HG02588 (cell line): ENCODE results near the gene IRX1.

ENCODE experiments used
- ATAC-seq: cut with Tn5 transposase; IDR thresholded peaks from one replicate; pipeline ENCODE4 v1.9.1; 2021; ENCODE audit warnings: mild to moderate bottlenecking, moderate library complexity; ENCODE audit not compliant: unreplicated experiment

Gene IRX1

DNA sequence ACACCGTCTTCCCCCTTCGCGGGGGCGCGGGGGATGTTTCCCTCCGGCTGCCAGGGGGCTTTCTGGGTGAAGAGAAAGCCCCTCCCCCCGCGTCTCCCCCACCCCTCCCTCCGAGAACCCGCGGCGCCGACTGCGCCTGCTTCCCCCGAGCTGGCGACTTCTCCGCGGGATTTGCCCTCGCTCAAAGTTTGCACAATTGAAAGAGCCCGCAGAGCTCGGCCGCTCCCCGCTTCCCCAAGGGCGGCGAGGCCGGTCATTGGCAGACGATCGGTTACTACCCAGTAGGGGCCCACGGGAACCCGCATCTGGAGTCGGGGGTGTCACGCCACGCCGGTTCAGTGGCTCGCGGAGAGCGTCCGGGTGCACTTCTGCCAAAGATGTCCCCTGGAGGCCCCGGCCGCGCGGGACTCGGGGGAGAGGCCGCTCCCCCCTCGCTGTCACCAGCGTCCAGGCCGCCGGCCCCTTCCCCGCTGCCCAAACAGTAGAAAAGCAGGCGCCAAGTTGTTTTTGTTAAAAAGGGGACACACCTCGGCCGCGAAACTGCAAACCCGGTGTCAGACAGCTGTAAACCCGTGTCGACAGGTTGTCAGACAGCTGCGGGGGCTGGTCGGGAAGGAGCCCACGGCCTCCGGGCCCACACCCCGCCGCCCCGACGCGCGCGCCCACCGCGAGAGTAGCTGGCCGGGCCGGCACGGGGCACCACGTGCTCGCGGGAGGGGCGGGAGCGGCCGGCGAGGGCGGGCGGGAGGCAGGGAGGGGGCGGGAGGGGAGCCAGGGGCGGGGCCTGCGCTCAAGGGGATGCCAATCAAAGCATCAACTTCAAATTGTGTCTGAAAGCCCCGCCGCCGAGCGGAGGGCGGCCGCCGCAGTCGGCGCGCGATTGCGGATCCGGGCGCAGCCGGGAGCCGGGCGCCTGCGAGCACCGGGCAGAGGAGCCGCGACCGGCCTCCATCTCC, at the start of gene IRX1:
IRX1 (plus strand) TSS at position 827 of the 956 bp plus-strand sequence. CDS start 274 bp downstream, outside the sequence.
- no peak for ATAC-seq

DNA sequence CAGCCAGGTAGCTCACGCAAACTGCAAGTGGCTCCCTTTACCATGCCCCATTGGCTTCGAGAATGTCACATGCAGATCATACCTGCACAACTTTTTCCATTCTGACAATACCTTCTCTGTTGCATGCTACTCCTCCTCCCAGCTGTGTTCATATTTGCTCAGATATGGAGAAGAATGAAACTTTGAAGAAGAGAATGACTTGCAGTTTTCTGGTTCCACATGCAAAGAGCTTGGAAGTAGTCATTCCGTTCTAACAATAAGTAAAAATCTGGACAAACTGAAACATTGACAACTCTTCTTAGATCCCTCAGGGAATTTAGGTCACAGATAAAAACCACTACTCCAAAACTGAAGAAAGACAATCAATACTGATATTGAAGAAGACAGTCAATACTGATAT, 49.6 kb upstream of the IRX1 start:
- no peak for ATAC-seq

DNA sequence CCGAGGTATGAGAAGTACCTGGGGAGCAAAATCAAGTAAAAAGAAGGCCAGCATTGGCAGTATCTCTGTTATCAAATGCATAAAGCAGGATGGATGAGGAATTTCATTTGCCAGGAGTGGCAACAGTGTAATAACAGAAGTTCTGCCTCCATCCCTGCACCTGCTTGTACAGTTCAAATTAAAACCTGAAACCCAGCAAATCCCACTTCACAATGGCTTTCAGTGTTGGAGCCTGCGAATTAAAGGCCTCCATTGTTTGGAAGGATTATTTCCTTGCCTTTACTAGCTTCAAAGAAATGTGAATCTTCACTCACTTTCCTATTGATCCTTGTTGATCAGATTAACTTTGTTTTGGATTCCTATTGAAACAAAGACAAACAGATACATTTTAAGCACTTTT, 31.5 kb upstream of the IRX1 start:
- ATAC-seq = no peak

DNA sequence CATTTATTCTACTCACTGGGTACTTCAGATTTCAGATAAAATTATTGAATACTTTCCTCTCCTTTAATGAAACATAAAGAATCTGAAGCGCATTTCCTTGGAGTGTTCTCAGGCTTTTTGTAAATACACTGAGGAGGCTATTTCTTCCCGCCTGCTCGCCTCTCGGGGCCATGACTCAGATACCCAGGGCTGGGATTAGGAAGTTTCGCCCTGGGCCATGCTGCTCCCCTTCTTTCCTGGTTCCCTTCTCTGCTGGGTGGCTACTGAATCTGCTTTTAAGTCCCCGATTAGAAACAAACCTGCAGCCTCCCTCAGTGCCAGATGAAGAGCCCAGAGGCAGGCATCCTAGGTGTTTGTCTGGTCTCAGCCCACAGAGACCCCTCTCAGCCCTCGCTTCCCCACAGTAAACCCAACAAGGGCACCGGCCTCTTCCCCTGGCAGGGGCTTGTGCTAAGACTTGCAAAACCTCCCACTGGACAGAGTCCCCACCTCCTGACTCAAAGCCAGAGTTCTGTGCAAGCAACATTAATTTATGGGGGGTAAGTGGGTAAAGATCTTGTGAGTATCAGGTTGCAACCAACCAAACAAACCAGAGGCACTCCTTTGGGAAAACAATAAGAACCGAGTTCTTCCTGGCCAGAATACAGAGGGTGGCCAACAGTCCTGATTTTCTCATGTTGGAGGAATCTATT, 30.7 kb upstream of the IRX1 start:
- no peak for ATAC-seq

DNA sequence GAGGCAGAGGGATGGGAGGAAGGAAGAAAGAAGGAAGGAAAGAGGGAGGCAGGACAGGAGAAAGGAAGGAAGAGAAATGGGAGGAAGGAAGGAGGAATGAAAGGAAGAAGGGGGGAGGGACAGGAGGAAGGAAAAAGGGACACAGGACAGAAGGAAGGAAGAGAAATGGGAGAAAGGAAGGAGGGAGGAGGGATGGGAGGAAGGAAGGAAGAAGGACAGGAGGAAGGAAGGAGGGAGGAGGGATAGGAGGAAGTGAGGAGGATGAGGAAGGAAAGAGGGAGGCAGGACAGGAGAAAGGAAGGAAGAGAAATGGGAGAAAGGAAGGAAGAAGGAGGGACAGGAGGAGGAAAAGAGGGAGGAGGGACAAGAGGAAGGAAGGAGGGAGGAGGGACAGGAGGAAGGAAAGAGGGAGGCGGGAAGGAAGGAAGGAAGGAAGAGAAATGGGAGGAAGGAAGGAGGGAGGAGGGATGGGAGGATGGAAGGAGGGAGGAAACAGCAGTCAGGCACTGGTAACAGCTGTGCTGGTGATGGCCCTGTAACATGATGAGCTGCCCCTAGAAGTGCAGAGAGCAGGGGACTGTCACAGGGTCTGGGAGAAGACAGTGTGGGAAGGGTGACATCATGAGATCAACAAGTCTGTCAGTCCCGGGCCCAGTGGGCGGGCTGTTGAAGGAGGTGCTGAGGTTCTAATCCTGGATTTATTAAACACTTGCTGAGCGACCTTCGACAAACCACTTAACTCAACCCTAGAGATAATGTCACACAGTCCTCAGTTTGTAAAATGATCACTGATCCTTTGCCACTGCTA, 10.7 kb upstream of the IRX1 start:
- no peak for ATAC-seq

DNA sequence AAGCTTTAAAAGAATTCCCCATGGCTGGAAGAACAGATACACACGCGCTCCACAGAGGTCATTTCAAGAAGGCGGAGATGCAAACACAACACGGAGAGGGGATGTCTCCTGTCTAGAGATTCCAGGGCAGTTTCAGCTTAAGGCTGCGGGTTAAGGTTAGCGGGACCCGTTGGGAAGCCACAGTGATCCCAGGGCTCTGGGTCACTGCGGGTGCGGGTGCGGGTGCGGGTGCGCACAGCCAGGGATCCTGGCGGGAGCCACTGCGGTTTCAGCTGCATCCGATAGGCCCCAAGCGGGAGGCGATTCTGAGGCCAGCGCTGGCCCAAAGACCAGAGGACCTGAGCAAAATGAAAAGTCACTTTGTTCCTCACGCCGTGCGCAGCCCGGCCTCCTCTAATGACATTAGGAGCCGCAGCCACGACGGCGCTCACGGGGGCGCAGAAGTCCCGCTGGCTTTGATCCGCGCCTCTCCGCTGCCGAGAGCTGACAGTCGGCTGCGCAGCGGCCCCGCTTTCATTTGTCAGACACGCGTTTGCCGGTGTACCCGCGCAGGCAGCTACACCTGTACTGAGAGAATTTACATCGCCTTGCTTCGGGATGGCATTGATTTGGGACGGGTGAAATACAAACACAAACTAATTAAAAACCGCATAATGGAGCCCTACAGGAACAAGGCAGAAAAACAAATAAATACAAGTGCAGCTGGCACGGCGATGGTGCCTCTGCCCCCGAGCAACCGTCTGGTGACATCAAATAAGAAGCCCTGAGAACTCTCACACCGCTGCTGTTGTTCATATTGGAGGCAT, 5.3 kb upstream of the IRX1 start:
- no peak for ATAC-seq

DNA sequence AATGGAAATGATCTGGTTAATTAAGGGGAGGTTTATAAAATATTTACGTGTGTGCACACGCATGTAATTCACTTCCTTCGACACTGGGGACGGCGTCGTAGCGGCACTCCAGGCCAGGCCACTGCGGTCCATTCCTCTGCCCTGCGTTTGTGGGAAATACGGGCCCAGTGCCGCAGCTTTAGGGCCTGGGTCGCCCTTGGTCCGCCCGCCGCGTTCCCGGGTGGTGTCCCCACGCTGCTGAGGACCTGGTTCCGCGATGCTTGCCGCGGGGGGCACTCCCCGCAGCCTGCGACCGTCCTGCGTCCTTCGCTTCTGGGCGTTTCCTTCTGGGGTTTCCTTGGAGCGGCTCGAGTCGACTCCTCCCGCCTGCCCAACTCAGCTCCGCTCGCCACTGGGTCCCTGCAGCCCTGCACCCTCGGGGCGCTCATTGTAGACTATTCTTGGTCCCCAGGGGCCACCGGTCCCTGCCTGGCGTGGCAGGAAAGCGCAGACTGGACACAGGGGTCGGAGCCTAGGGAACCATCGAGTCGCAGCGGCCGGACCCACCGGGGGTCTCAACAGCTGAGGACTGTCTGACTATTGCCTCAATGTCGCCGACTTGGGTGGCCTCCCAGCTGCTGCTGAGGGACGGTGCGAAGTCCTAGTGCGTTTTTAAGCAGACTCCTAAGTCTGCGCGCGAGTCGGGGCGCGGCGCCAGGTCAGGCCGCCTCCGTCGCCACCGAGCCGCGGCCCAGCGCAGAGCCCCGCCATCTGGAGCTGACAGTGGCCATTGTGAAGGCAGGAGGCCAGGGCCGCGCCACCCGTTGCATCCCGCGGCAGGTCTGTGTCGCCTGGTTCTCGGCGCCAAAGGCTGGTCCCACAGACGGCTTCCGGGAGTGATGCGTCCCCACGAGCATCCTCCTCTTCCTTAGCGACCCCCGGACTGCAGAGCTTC, 4.4 kb upstream of the IRX1 start:
- ATAC-seq = no peak

DNA sequence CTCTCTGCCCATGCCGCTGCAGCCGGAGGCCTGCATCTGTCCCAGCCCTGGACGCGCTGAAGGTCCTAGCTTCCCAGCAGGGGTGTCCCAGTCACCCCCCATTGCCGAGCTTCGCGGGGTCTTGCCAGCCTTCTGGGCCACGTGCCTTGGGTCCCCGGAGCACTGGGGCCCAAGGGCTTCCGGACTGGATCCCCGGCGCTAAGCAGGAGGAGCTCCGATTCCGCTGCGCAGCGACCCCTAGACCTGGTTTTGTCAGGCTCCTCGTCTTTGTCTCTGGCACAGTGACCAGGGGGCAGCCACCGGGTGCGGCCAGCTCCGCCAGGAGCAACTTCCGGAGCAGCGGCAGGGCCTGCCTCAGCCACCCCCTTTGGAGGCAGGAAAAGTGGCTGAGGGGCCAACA, 3.3 kb upstream of the IRX1 start:
- no peak for ATAC-seq

DNA sequence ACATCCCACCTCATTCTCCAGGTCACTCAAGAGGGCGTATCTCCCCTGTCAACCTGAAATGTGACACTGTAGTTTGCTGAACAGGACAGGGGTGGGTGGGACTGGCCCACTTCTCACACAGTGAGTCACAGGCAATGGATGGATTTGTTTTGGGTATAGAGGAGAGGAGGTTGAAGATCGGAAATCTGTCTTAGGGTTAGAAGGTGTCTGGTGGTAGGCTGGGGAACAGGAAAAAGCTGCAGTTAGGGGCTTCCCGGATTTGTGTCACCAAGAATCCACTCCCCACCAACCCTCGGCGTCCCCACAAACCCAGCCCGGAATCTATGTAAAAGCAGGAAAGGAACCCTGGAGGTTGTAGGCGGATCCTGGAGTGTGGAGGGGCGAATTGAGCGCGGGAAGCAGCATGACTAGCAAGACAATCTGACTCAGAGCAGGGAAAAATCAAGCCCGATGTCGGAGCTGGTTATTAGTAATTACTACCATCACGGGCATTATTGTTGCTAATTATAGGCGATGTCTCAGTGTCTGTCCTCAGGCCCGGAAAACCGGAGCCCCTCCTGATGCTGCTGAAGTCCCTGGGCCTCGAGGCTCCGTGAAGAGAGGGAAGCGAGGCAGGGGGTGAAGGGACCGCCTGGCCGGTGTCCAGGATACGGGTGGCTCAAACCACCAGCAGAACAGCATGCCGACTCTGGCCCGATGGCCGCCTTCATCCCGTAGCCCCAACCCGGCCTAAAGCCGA, 1.7 kb upstream of the IRX1 start:
- ATAC-seq = no peak

DNA sequence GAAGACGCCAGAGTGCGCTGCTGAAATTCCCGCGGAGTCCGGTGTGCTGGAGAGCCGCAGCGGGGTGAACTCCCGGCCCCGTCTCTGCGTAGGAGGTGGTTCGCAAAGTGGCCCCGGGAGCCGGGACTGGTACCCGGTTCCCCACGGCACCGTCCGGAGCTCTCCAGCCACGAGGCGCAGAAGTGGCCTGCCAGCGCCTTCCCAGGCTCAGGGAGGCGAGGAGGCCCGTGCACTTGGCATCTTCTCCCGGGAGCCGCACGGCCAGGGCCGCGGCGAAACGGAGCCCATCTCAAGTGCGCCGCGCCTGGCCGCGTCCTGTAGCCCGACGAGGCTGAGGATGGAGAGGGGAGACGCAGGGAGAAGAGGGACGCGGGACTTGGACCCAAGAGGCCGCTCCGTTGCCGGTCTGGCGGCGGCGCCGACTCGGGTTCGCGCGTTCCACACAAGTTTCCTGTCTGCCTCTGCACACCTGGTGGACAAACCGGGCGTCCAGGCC, 1.1 kb upstream of the IRX1 start:
- no peak for ATAC-seq

DNA sequence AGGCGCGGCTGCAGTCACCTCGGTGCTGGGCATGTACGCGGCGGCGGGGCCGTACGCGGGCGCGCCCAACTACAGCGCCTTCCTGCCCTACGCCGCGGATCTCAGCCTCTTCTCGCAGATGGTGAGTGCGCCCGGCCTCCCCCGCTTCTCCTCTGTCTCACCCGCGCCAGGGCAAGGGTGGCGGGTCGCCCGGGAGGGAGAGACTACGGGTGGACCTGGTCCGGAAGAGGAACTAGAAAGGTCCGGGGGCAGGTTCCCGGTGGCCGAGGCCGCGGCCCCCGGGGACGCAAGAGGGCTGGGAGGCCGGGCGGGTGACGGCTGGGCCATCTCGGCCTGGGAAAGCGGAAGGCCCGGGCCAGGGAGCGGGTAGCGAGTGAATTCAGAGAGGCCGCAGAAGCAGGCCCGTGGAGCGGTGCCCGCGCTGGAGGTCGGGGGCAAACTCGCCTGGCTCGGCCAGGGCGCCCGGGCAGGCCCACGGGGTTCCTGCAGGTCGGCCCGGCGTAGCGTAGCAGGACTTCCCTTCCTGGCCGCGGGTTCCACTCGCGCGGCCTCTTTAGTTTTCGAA, 711 bp downstream of the IRX1 start:
- ATAC-seq = no peak

DNA sequence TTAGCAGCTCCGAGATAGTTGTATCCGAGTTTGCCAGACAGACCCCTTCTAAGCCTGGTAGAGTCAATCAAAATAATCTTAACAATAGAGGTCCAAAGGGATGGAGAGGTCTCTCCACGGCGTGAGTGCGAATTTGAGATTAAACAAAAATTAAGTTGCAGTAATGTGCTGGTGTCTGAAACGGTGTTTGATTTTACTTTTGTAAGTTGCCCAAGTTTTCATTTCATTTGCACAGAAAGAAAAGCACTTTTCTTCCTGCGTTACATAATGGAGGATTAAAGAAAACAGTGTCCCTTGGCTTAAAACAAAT, 1.2 kb downstream of the IRX1 start:
- no peak for ATAC-seq

DNA sequence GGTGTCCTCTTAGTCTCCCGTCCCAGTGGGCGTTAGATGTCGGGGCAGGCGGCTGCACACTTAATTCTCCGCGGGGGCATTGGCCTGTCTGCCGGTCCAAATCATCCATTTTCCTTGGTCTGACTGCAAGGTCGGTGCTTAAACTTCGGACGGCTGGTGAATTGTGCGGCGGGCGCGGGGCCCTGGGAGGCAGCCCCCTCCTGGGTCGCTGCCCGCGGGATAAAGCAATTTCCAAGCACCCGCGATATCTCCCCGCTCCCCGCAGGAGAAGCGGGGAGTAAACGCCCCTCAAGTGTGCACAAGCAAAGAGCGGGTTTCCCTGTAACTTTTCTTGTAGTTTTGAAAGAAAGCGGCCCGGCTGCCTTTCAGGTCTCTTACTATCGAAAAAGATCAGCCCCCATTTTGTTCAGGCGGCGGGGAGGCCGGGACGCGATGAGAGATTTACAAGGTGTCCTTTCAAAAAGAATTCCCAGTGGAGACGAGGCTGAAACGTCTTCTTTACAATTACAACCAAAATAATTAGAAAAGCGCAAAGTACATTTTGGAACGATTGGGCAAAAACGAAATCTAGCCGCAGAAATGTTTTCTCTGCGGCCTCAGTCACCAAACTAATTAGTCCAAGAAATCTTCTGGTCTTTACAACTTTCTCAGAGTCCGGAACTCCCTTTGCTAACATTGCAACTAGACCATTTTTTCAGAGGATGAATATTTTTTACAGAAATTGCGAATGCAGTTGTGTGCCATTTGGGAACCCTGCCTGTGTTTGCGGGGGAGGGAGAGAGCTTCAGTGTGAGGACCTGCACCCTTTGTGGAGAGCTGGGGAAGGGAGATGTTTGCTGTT, 1.8 kb downstream of the IRX1 start:
- ATAC-seq = no peak

DNA sequence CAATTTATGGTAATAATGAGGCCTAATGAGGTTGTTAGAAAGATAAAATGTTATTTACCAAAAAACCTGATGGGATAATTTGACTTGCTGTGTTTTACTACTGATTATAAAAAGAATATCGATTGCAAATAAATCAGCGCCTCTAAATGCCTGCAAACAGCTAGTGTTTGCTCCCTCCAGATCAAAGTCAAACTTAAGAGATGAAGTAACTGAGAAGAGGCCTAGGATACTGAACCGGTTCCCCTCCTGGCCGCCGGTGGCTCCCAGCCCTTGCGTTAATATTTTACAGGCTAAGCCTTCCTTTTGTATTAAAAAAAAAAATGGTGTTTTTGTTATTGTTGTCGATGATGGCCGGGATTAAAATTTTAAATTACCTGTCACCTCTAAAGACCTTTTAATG, 2.6 kb downstream of the IRX1 start:
- no peak for ATAC-seq

DNA sequence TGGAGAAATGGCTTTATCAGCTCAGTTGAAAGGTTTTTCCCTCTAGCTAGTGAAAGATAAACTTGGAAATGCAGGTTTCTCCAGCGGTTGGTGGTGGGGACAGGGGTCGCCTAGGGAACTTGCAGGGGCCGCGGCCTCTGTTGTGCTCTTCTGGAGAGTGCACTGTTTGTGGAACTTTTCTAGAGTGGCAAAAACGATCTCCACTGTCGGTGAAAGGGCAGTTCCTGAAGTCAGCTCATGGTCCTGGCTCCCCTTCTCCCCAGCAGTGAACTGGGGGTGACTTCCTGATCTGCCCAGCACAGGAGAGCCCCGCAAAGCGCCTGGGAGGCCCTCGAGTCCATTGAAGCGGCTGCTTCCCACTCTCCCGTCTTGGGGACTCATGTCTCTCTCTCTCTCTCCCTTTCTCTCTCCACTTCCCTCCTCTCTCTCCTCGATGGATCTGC, 3.2 kb downstream of the IRX1 start:
- ATAC-seq = no peak

DNA sequence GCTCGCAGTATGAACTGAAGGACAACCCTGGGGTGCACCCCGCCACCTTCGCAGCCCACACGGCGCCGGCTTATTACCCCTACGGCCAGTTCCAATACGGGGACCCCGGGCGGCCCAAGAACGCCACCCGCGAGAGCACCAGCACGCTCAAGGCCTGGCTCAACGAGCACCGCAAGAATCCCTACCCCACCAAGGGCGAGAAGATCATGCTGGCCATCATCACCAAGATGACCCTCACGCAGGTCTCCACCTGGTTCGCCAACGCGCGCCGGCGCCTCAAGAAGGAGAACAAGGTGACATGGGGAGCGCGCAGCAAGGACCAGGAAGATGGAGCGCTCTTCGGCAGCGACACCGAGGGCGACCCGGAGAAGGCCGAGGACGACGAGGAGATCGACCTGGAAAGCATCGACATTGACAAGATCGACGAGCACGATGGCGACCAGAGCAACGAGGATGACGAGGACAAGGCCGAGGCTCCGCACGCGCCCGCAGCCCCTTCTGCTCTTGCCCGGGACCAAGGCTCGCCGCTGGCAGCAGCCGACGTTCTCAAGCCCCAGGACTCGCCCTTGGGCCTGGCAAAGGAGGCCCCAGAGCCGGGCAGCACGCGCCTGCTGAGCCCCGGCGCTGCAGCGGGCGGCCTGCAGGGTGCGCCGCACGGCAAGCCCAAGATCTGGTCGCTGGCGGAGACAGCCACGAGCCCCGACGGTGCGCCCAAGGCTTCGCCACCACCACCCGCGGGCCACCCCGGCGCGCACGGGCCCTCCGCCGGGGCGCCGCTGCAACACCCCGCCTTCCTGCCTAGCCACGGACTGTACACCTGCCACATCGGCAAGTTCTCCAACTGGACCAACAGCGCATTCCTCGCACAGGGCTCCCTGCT, 3.8 kb downstream of the IRX1 start:
- no peak for ATAC-seq
